Ovary (tissue), 3 donors: Measurements from ENCODE around the gene FARS2.

Experiments
- CTCF ChIP-seq, 3 donors: fragments of 450-650 bp in 2 of 3; fragments of 200-600 bp in 1 of 3; IDR thresholded peaks; one replicate each; pipeline versions ENCODE4 v1.5.1 to v1.8.0; 2016 to 2022; ENCODE audit warnings: antibody characterized with exemption in 3 of 3, mild to moderate bottlenecking in 1 of 3
- POLR2A ChIP-seq: fragments of 450-650 bp; IDR thresholded peaks from one replicate; pipeline ENCODE4 v1.6.1; 2017; ENCODE audit warnings: antibody characterized with exemption, mild to moderate bottlenecking, moderate library complexity
- donor health status: DM: no; HTN: no; CAD: no.

DNA sequence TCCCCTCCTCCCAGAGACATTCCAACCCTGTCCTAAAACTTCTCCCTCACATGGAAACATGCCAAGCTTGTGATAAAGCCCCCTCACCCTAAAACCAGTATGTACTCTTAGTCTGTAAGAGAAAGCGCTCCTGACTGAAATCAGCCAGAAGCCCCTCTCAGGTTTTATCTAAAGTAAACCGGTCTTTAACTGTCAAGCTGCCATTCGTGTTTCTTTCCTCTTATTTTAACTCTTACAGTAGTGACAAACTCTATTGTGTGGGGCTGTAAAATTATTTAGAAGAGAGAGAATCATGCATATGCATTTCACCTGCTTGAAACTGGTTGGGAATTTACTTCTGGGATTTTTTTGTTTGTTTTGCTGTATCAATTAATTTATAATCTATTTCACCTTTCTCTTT is 62.7 kb downstream of the FARS2 start:
- TF ChIP-seq POLR2A (no peak), CTCF (IDR thresholded peaks at IDR 0.05) (no peak)
